ENCODE data around the gene C1QTNF12. TPM values are rescaled to one million over a fixed set of nuclear protein-coding genes. Genes with fewer than 3 reads are reported as not detected.
A peak's percentile ranks its signal among the peaks of the same experiment; 100 is the strongest.

The C1QTNF12 gene
- total RNA-seq, 1 experiment from 2014 or later = 4.4 TPM

- H3K4me3 ChIP-seq (ENCODE audit: low read depth, low read length, poor library complexity, severe bottlenecking) = no peak overlapping the region
- no peaks in the 10 kb centered on the region for H3K27me3 ChIP-seq (replicated peaks; ENCODE audit: insufficient read depth, low read depth, low read length, poor library complexity)
- ChIA-PET CTCF (no interaction called here), POLR2A (ENCODE audit: low non-redundant PET) (no interaction called here)
- intact Hi-C loops (cut with micrococcal nuclease; ENCODE audit: unreplicated experiment) = no loop called here
- TF ChIP-seq EZH2 (IDR thresholded peaks at IDR 0.05; ENCODE audit: borderline replicate concordance, low read depth, low read length, poor library complexity, severe bottlenecking) = no peak
- H3K36me3 ChIP-seq (ENCODE audit: insufficient read depth, low read length, poor library complexity, severe bottlenecking) = peaks cover 37% of the 10 kb centered on the region
- no peaks in the 10 kb centered on the region for H3K9me3 ChIP-seq (ENCODE audit: low read depth, low read length, poor library complexity, severe bottlenecking)
- no peak overlapping the region for H3K27ac ChIP-seq (ENCODE audit: low read depth, low read length, poor library complexity, severe bottlenecking)
- H3K4me1 ChIP-seq (ENCODE audit: insufficient read depth, low read length, poor library complexity, severe bottlenecking) = peaks cover 5% of the 10 kb centered on the region
- no peak for DNase-seq (ENCODE audit: low spot score)
- no TSS peak for BruUV-seq (replicated peaks)
Measured at GRCh38 chr1:1268284-1268682, 21.8 kb upstream of the C1QTNF12 start.

- Histone ChIP-seq H3K4me3 (ENCODE audit: low read depth, low read length, poor library complexity, severe bottlenecking) (no peak overlapping the region), H3K9me3 (ENCODE audit: low read depth, low read length, poor library complexity, severe bottlenecking) (no peaks in the 10 kb centered on the region), H3K36me3 (ENCODE audit: insufficient read depth, low read length, poor library complexity, severe bottlenecking) (peaks cover 43% of the 10 kb centered on the region), H3K27ac (ENCODE audit: low read depth, low read length, poor library complexity, severe bottlenecking) (no peak overlapping the region), H3K27me3 (replicated peaks; ENCODE audit: insufficient read depth, low read depth, low read length, poor library complexity) (no peaks in the 10 kb centered on the region), H3K4me1 (ENCODE audit: insufficient read depth, low read length, poor library complexity, severe bottlenecking) (peaks cover 5% of the 10 kb centered on the region)
- intact Hi-C loops (cut with micrococcal nuclease; ENCODE audit: unreplicated experiment) = no loop called here
- no peak for TF ChIP-seq EZH2 (IDR thresholded peaks at IDR 0.05; ENCODE audit: borderline replicate concordance, low read depth, low read length, poor library complexity, severe bottlenecking)
- TF ChIP-seq CTCF (conservative IDR thresholded peaks at IDR 0.05; ENCODE audit: low read depth, low read length) = no peak
- no TSS peak for BruUV-seq (replicated peaks)
- CTCF ChIA-PET = no interaction called here
- DNase-seq (ENCODE audit: low spot score) = no peak
- POLR2A ChIA-PET (ENCODE audit: low non-redundant PET) = no interaction called here
Measured at GRCh38 chr1:1267488-1268283, 21.2 kb upstream of the C1QTNF12 start.

- no TSS peak for BruUV-seq (replicated peaks)
- no peak for TF ChIP-seq EZH2 (IDR thresholded peaks at IDR 0.05; ENCODE audit: borderline replicate concordance, low read depth, low read length, poor library complexity, severe bottlenecking)
- peak; percentile 53 for TF ChIP-seq CTCF (conservative IDR thresholded peaks at IDR 0.05; ENCODE audit: low read depth, low read length)
- no peak overlapping the region for H3K4me3 ChIP-seq (ENCODE audit: low read depth, low read length, poor library complexity, severe bottlenecking)
- no peaks in the 10 kb centered on the region for H3K27me3 ChIP-seq (replicated peaks; ENCODE audit: insufficient read depth, low read depth, low read length, poor library complexity)
- intact Hi-C loops (cut with micrococcal nuclease; ENCODE audit: unreplicated experiment) = no loop called here
- peak; percentile 60 for DNase-seq (ENCODE audit: low spot score)
- no peak overlapping the region for H3K27ac ChIP-seq (ENCODE audit: low read depth, low read length, poor library complexity, severe bottlenecking)
- H3K9me3 ChIP-seq (ENCODE audit: low read depth, low read length, poor library complexity, severe bottlenecking) = no peaks in the 10 kb centered on the region
- ChIA-PET POLR2A (ENCODE audit: low non-redundant PET) (no interaction called here), CTCF (no interaction called here)
- H3K4me1 ChIP-seq (ENCODE audit: insufficient read depth, low read length, poor library complexity, severe bottlenecking) = no peaks in the 10 kb centered on the region
- peaks cover 51% of the 10 kb centered on the region for H3K36me3 ChIP-seq (ENCODE audit: insufficient read depth, low read length, poor library complexity, severe bottlenecking)
Measured at GRCh38 chr1:1264868-1265272, 18.3 kb upstream of the C1QTNF12 start.

GRCh38 chr1:1264026-1264425, 17.5 kb upstream of the C1QTNF12 start:
- no peak overlapping the region for H3K4me3 ChIP-seq (ENCODE audit: low read depth, low read length, poor library complexity, severe bottlenecking)
- peaks cover 51% of the 10 kb centered on the region for H3K36me3 ChIP-seq (ENCODE audit: insufficient read depth, low read length, poor library complexity, severe bottlenecking)
- CTCF ChIA-PET = interaction anchor here (0.6 kb wide), 1 partner anchor 37 kb away, joined by 6 read pairs; no protein-coding TSS in a partner anchor
- BruUV-seq (replicated peaks) = no TSS peak
- no peaks in the 10 kb centered on the region for H3K27me3 ChIP-seq (replicated peaks; ENCODE audit: insufficient read depth, low read depth, low read length, poor library complexity)
- POLR2A ChIA-PET (ENCODE audit: low non-redundant PET) = no interaction called here
- no peak overlapping the region for H3K27ac ChIP-seq (ENCODE audit: low read depth, low read length, poor library complexity, severe bottlenecking)
- no peaks in the 10 kb centered on the region for H3K4me1 ChIP-seq (ENCODE audit: insufficient read depth, low read length, poor library complexity, severe bottlenecking)
- no peak for DNase-seq (ENCODE audit: low spot score)
- TF ChIP-seq EZH2 (IDR thresholded peaks at IDR 0.05; ENCODE audit: borderline replicate concordance, low read depth, low read length, poor library complexity, severe bottlenecking) (no peak), CTCF (conservative IDR thresholded peaks at IDR 0.05; ENCODE audit: low read depth, low read length) (no peak)
- no peaks in the 10 kb centered on the region for H3K9me3 ChIP-seq (ENCODE audit: low read depth, low read length, poor library complexity, severe bottlenecking)
- intact Hi-C loops (cut with micrococcal nuclease; ENCODE audit: unreplicated experiment) = no loop called here

Measured in A673 (cell line).